COLO829 (cell line): ENCODE measurements around the gene SPRED2.
A peak's percentile ranks its signal among the peaks of the same experiment; 100 is the strongest.

Source experiments
- DNase-seq: peaks from one replicate; pipeline ENCODE4 v3.0.0; 2012; ENCODE audit warnings: low spot score

The SPRED2 gene

DNA sequence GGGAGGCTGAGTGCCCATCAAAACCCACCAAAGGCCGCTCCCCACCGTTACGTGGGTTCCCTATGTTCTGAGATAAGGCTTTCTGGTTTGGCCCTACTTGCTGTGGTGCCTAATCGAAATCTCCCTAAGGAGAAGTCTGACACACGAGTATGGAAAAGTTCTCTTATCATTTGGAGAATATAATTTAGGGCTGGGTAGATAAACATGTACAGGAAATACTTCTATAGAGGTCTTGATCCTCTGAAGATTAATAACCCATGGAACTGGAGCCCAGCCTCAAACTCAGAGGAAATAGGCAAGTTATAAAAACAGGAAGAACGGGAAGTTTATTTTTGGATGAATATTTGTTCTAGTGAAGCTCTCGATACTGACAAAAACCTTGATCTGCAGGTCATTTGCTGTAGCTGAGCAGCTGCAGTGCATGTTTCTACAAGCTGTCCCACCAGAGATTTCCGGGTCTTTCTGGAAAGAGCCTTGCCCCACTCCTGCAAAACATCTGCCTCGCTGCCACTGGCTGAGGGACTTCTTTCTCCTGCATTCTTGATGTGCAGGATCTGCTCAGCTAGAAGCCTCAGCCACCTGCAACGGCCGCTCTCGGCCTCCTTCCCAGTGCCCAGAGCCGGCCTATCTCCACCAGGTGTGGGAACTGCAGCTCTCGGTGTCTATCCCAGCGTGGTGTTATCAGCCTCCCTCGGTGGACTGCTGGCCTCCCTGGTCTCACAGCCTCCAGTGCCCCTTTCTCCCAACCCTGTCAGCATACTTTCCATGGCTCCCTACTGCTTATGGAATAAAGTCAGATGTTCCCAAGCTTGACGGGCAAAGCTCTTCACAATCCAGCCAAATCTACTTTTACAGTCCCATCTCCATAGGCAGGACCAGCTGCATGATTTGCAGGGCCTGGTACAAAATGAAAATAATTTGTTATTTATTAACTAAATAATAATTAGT, 48.6 kb downstream of the SPRED2 start:
- no peak for DNase-seq

DNA sequence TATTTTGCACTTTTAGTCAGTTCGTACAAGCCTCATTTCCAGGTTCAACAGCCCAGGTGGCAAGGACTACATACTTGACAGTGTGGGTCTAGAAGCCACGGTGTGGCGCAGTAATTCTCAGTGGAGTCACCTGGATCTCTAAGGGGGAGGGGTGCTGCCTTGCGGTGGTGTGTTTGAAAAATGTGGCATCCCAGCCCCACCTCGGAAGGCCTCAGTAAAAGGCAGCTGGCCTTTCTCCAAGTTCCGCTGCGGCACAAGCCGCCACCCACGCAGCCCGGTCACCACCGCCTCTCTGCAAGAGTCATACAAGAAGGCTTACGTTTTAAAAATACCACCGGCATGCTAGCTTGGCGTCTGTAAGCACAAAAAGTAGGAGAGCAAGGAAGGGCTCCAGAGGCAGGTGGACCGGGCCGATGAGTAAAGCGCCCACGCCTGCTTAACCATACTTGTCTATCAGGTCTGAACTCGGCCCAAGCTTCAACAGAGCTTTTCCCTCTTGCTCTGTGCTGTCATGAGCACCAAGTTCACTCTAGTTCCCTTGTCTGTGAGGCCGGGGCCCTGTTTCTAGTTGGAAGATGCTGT, 49.5 kb downstream of the SPRED2 start:
- DNase-seq: peak; percentile 78

DNA sequence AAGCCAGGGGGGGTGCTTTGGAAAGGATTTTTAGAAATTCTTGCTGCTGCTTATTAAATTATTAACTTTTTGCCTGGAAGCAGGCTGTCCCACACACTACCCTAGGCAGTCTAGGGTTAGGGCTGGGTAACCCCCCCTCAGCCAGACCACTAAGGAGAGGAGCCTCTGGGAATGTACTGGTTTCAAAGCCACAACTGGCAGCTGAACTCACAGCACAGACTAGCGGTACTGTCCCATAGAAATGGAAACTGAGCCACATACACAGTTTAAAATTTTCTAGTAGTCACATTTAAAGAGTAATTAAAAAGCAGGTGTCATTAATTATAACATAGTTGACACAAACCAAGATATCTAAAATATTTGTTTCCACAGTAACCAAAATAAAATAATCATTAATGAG, 50.1 kb downstream of the SPRED2 start:
- DNase-seq: no peak

DNA sequence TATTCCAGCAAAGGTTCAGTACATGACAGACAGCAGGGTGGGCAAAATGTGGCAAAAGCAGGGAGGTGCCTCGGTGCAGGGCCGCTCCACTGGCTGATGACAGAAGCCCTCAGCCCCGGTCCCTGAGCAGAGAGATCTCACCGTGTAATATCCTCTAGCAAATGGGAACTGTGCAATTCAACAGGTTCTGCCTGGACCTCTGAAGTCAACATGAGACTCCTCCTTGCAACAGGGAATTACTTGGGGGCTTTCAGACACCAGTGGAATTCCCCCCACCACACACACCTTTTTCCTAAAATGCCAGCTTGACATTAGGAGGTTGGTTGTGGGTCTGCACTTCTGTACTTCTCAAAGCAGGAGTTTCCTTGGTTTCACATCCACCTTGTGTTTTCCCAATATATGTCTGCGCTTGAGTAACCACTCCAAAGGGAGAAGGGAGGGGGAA, 50.8 kb downstream of the SPRED2 start:
- no peak for DNase-seq

DNA sequence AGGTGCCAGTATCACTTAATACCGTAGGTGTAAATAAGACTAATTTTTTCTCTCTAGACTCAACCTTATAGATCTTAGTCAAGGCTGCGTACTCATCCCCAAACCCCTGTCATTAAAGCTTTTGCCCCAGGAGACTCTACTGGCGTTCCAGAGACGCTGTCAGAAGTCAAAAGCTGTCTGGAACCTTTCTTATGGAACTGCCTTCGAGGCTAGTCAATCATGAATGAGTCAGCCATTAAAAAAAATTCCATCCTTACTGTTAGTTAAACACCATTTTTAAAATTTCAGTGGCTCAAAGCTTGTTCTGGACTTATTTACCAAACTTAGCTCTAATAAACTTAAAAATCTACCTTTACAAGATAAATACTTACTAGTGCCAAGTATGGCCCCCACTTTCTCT, 52.1 kb downstream of the SPRED2 start:
- DNase-seq: no peak

DNA sequence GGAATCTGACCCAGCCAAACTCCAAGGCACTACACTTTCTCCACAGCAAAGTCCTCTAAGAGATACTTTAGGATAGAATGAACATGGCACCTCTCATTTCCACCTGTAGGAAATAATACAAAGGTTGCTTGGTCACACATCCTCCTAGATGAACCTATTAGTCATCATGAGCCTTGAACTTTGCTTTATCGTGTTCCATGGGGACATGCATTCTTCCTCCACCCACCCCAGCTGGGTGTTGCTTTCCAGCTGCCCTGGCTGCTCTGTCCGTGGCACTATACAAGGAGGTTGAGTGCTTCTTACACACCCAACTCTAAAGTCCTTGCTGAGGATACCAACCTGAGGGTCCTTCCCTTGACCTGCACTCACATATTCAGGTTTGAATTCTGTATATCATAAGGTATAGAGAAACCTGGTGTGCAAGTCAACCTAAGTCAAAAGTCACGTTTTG, 52.7 kb downstream of the SPRED2 start:
- DNase-seq: no peak

DNA sequence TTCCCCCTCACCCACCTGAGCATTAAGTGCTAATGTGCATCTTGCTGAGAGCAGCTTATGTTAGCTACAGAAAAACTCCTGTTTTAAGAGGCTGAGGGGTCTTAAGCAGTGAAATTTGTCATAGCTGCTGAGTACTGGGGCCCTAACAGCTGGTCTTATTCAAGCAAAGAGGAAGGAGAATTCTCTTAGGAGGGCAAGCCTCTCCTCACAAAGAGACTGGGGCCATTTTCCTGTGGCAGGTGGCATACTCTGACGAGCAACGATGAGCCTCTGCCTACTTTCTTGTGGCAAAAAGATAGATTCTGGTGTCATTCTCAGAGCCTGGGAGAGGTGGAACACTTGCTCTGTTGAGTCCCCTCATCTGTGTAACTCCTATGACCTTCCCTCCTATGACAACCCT, 53.2 kb downstream of the SPRED2 start:
- DNase-seq: no peak

DNA sequence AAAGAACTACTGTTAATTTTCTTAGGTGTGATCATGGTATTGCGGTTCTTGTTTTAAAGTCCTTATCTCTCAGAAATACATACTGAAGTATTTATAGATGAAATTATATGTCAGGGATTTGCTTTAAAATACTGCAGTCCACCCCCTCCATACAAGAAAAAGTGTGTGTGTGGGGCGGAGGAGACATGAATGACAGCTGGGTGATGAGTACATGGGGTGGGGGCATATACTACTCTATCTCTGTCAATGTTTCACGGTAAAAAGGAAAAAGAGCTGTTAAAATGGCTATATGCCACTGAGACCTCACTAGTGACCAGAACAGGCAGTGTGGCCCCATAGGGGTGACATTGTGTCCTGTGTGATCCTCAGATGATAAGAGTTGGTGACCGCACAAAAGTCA, 54.1 kb downstream of the SPRED2 start:
- no peak for DNase-seq

DNA sequence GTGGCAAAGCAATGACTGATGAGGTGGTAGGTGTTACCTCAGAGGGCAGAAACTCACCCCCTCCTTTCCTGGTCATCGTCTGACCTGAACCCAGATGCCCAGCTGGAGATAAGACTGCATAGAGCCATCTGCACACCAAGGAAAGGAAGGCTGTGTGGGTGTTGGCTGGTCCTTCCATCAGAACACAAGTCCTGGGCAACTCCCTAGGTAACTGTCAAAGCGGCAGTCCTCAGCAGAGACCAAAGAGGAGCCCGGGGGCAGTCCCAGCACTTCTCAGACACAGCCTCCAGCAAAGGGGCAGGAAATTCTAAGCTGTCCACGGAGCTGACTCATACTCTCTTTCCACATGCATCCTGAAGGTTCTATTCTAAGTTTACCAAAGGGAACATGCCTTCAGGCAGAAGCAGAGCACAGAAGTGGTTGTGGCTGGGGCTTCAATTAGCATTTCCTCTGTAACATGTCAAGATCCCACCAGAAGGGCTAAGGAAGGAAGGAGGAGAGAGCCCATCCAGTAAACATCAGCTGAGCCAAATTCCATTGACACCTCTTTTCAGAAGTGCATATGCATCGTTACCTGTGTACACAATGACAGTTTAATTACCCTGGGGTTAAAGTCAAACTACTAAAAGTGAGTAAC, 54.7 kb downstream of the SPRED2 start:
- DNase-seq: peak; percentile 50

DNA sequence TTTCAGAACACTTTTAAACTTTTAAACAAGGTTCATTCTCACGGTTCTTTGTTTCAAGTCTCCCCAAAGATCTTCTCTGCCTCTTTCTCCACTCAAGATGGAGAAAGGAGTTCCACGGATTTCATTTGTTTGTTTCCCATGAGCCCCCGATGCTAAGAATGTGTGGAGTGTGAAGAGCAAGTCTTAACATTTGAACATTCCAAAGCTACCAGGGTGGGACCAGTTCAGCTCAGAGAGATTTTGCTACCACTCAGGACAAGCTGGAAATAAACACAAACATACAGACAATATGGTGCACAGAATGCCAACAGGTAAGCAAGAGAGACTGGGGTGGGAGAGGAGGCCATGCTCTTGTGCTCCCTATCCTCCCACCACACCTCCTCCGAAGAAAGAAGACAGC, 56.7 kb downstream of the SPRED2 start:
- no peak for DNase-seq

DNA sequence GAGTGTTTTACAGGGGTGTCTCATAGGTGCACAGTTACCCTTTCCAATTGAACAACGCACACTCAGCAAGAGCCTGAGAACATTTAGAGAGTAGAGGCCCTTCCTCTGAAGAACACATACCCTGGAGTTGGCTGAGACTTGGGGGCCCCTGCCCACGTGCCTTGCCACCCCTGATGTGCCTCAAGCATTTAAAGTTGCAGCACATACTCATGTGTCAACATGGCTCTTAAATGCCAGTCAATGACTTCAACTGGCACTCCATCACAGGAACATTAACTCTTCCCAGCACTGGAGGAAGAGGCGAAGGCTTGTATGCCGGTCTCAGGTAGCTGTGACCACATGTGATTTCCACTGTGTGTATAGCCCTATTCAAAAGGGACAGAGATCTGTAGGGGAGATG, 57.4 kb downstream of the SPRED2 start:
- DNase-seq: no peak

DNA sequence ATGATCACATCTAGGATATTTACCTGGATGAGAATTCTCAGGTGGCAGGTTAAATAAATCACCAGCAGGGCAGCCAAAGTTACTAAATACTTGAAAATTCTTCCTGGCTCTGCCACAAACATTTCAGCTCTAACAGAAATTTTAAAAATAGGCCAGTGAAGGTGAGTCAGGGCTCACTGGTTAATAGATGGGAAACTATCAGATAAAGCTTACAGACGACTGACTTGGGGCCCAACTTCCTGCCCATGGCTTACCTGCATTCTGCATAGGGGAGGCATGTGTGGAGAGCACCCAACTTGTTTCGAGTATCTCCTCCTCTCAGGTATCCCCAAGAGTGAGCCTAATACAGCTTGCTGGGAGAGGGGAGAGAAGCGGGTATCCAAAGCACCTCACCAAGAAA, 57.8 kb downstream of the SPRED2 start:
- DNase-seq: no peak

DNA sequence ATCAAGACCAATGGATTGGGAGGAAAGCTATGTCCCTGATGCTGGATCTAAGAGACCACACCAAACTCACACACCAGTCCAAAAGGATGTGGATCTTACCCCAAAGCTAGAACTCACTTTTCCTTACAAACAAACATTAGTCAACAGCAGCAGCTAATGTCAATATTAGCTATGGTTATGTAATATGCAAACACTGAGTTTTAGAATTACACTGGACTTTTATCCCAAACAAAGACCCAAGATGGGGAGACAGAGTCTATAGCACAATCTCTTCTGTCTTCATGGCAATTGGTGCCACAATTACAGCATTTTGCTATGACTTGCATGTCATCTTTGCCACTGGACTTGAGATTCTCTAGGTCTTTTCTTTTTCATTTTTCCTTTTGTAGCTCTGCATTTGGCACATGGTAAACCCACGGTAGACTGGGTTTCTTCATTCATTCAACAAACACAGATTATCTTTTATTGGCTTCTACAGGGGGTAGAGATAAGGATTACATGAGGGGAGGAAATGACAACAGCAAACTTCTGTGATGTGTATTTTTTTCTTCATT, 59.0 kb downstream of the SPRED2 start:
- DNase-seq: no peak

DNA sequence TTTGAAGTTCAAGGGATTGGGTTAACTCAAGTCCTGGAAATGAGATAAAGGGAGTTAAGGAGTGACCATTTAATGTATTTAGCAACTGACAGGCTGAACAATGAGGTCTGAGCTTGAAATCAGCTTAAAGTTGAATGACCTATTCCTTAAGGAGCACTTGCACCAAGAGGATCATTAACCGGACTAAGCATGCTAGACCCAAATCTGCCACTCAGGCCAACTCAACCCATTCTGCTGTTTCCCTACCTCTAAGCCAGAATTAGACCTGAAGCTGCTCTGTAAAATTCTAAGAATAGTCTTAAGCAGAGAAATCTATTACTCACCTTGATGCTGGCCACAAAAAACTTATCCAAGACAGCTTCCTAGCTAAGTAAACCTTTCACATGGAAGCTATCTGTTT, 59.8 kb downstream of the SPRED2 start:
- DNase-seq: no peak

DNA sequence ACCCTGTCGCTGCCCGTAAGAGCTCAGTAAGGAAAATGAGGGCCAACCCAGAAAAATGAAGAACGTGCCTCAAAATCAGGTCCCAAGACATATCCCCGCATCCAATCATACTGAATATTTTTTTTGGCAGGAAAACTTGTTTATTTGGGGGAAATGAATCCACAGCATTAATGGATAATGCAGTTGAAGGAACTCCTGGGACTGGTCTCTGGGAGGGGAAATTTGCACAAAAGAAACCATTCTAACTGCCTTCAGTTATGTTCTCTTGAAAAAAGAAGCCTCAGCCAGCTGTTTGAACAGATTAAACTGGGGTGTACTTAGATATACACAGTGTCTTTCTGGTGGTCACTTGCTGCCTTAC, 61.3 kb downstream of the SPRED2 start:
- DNase-seq: no peak

DNA sequence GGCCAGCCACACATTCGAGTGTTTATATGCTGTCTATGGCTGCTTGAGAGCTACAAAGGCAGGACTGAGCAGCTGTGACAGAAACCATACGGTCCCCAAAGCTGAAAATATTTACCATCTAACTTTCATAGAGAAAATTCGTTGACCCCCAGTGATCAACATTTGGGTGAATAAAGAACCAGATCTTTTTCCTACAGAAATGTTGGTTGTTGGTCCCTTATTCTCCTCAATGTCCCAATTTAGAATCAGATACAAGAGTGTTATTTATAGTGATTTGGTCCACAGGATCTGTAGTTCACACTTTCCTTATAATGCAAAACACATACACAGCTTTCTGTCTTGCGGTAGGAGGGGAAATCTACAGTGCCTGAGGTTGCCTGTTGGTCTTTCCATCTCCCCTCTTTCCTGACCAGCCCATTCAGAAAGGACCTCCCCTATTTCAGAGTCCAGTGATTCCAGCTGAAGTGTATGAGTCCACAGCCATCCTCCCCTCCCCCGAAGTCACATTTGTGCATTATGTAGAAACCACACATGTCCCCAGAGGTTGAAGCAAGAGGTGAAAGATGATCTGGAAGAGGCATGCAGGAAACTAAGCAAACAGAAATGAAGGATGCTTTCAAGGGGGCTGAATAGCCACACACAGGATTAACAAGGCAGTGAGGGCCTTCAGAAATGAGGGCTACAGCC, 61.9 kb downstream of the SPRED2 start:
- DNase-seq: no peak

DNA sequence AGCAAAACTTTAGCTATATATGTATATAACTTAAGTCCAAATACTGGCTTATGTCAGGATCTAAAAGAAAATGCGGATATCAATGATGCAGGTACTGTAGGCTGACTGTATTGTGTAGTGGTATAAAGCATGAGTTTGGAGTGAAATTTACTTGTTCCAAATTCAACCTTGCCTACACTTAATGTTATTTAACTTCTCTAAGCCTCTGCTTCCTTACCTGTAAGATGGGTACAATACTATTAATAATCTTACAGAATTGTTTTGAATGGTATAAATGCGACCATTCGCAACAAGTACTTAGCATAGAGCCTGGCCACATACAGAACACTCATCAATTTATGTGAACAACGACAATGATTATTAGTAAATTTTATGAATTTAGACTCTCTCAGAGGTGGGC, 62.4 kb downstream of the SPRED2 start:
- no peak for DNase-seq

DNA sequence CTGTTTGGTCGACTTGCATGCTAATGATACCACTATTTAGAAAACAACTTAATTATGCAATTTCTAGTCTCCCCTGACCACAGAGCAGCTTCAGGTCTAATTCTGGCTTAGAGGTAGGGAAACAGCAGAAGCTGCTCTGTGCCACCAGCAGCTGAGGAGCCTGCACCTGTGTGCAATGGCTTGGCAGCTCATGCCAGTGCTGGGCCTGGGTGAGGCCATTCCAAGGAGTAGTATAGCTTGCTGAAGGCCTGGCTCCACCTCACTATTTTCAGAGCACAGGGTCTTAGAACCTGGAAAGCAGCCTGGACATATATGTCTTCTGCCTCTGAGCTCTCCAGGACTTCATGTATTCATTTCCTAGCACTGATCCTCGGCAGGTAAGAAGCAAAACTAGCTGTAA, 62.8 kb downstream of the SPRED2 start:
- no peak for DNase-seq

DNA sequence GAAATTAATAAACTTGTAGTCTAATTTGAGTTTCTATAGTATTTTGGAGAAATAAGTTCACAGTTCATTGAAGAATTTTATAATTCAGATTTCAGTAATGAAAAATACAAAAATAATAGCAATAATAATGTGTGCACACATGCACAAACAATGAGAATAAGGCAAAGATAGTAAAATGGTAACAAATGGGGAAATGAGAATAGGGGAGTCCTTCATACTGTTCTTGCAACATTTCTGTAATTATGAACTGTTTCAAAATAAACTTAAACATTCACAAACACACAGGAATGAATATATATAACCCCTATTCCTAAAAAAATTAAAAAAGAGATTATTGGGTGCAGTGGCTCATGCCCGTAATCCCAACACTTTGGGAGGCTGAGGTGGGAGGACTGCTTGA, 63.9 kb downstream of the SPRED2 start:
- DNase-seq: no peak

DNA sequence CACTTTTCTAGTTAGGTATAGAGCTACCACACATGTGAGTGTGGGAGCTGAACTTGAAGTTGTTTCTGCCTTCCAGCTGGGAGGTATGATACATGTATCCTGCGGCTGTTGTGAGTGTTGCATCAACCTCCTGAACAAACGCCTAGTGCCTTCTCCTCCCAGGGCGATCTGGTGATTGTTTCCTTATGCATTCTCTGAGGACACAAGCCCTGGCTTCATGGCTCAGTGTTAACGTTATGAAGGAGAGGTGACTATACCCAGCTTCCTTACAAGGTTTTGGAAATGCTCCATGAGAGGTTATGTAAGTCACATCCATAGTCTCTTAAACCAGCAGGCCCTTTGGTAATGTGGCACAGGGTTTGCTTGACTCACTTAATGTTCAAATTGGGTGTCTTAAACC, 64.9 kb downstream of the SPRED2 start:
- peak; percentile 53 for DNase-seq

DNA sequence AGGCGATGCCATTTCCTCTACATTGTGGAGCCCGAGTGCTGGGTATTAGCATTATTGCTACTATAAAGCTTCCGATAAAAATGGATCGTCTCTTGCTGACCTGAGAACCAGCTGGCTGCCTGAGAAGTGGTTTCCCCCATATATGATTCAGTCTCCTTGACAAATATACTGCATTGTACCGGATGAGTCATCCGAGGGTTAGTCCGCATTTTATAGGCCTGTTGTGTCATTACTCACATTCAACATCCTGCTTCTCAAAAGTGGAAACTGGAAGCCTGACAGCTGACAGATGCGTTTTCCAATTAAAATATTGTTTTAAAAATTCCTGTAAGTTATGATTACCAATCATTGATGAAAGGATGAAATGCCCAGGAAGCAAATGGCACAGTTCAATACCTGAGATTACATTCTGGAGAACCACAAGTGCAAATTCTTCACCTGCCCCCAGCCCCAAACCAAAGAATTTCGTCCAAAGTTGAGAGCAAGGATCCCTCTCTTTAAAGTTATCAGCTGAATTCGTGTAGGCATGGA, 65.7 kb downstream of the SPRED2 start:
- DNase-seq: peak; percentile 92
